ENCODE measurements around the gene CLDN10. TPM values are rescaled to one million over a fixed set of nuclear protein-coding genes. Genes with fewer than 3 reads are reported as not detected.
"Not testable (repeated sequence)": the region's sequence is repeated elsewhere in the genome, so short reads cannot be mapped to it uniquely, and the experiment has no call there.

The CLDN10 gene
- total RNA-seq, 4 donors from 2014 or later: 0.81 to 16.8 TPM; not detected in 2

DNA sequence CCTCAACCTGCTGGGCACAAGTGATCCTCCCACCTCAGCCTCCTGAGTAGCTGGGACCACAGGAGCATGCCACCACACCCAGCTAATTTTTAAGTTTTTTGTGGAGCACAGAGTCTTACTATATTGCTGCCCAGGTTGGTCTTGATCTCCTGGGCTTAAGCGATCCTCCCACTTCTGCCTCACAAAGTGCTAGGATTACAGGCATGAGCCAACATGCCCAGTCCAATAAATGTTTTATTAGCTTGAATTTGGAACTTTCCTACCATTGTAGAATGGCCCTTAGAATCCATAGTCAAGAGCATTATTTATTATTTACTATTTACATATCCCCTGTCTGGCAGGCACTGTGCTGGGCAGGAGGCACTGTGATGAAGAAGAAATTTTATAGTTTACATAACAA lies 39.6 kb upstream of the CLDN10 start:
- no peak for ATAC-seq
- WGBS, 2 donors (ENCODE audit: low coverage in 1 of 2): 92% methylated on average over 1 of the region's 1 CpG; no CpG with 5 or more reads in 1 of the 2 donors
- H3K9me3 ChIP-seq: no peaks in the 10 kb centered on the region
- no peaks in the 10 kb centered on the region for H3K4me1 ChIP-seq
- no peaks in the 10 kb centered on the region for H3K36me3 ChIP-seq
- H3K27me3 ChIP-seq: peaks cover 14% of the 10 kb centered on the region
- no peak overlapping the region for H3K27ac ChIP-seq
- H3K4me3 ChIP-seq: no peak overlapping the region
- TF ChIP-seq EP300 (IDR thresholded peaks at IDR 0.05): no peak
- TF ChIP-seq POLR2A (IDR thresholded peaks at IDR 0.05): no peak
- TF ChIP-seq POLR2AphosphoS5 (IDR thresholded peaks at IDR 0.05): no peak
- TF ChIP-seq, protein P1, sequence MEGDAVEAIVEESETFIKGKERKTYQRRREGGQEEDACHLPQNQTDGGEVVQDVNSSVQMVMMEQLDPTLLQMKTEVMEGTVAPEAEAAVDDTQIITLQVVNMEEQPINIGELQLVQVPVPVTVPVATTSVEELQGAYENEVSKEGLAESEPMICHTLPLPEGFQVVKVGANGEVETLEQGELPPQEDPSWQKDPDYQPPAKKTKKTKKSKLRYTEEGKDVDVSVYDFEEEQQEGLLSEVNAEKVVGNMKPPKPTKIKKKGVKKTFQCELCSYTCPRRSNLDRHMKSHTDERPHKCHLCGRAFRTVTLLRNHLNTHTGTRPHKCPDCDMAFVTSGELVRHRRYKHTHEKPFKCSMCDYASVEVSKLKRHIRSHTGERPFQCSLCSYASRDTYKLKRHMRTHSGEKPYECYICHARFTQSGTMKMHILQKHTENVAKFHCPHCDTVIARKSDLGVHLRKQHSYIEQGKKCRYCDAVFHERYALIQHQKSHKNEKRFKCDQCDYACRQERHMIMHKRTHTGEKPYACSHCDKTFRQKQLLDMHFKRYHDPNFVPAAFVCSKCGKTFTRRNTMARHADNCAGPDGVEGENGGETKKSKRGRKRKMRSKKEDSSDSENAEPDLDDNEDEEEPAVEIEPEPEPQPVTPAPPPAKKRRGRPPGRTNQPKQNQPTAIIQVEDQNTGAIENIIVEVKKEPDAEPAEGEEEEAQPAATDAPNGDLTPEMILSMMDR (IDR thresholded peaks at IDR 0.05): no peak

DNA sequence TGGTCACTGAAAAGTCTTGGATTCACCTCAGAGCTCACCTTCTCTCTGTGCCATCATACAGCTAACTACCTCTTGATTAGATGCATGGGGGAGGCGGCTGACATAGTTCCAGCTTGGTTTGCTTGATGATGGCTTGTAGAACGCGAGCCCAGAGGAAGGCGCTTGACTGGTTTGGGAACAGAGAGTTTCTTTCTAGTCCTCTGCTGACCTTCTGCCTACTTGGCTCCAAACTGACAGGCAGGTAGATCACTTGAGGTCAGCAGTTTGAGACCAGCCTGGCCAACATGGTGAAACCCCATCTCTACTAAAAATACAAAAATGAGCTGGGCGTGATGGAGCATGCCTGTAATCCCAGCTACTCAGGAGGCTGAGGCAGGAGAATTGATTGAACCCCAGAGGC lies 36.9 kb upstream of the CLDN10 start:
- not testable (repeated sequence) for H3K4me1 ChIP-seq, ATAC-seq, H3K4me3 ChIP-seq, H3K36me3 ChIP-seq, H3K9me3 ChIP-seq, H3K27ac ChIP-seq
- WGBS, 2 donors (ENCODE audit: low coverage in 1 of 2): no CpG with 5 or more reads among the region's 5 CpGs
- H3K27me3 ChIP-seq: peaks cover 19% of the 10 kb centered on the region

DNA sequence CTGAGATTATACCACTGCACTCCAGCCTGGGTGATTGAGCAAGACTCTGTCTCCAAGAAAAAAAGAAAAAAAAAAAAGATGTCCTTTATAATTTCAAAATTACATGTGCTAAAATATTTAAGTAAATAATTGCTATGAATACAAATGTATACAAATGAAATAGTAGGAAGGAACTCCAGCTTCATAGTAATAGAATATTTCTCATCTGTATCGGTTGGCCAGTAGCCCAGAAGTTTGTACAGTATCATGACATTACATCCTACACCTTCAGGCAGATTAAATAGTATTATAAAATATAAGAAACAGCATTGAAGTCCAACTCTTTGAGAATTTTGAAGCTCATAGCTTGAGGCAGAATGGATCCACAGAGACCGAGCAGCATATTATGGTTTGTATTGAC lies 36.5 kb upstream of the CLDN10 start:
- no peak for ATAC-seq
- Histone ChIP-seq H3K4me3 (no peak overlapping the region), H3K4me1 (no peaks in the 10 kb centered on the region), H3K36me3 (no peaks in the 10 kb centered on the region), H3K27ac (no peak overlapping the region), H3K27me3 (peaks cover 19% of the 10 kb centered on the region), H3K9me3 (no peaks in the 10 kb centered on the region)
- WGBS, 2 donors (ENCODE audit: low coverage in 1 of 2): 44 to 56% methylated on average over 2 of the region's 2 CpGs
- TF ChIP-seq POLR2A (IDR thresholded peaks at IDR 0.05) (no peak), POLR2AphosphoS5 (IDR thresholded peaks at IDR 0.05) (no peak), EP300 (IDR thresholded peaks at IDR 0.05) (no peak)
- TF ChIP-seq, protein P1 (IDR thresholded peaks at IDR 0.05): no peak

DNA sequence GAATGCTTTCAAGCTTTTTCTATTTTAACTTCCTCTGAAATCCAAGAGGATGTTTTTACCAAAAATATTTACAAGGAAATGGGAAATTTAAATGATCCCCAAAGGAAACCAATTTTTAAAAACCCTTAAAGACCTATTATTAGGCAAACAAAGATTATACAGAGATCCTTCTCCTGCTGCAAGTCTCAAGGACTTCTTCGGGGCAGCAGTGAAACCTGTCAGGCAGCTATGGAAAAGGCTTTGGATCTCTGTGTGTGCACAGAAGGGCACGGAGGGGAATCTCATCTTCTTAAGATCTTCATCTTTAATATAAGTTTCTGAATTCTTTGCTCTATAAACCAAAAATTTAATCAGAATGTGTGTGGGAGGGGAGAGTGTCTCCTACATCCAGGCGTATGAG lies 36.0 kb upstream of the CLDN10 start:
- WGBS, 2 donors (ENCODE audit: low coverage in 1 of 2): 0 to 33% methylated on average over 3 of the region's 3 CpGs
- H3K4me3 ChIP-seq: no peak overlapping the region
- H3K4me1 ChIP-seq: no peaks in the 10 kb centered on the region
- H3K36me3 ChIP-seq: no peaks in the 10 kb centered on the region
- no peaks in the 10 kb centered on the region for H3K9me3 ChIP-seq
- H3K27ac ChIP-seq: no peak overlapping the region
- no peak for ATAC-seq
- H3K27me3 ChIP-seq: peaks cover 19% of the 10 kb centered on the region
- TF ChIP-seq POLR2A (IDR thresholded peaks at IDR 0.05) (no peak), POLR2AphosphoS5 (IDR thresholded peaks at IDR 0.05) (no peak), EP300 (IDR thresholded peaks at IDR 0.05) (no peak)
- TF ChIP-seq, protein P1 (IDR thresholded peaks at IDR 0.05): no peak

DNA sequence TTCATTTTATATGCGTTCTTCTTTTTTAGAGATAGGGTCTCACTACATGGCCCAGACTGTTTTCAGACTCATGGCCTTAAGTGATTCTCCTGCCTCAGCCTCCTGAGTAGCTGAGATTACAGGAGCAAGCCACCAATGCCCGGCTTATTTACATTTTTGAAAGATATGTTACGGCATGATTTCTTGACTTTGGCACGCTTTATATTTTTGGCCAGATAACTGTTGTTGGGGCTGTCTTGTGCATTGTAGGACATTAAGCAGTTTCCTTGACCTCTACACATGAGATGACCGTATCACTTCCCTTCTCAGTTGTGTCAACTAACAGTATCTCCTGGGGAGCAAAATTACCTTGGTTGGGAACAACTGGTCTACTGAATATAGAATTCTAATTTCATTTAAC lies 28.9 kb upstream of the CLDN10 start:
- H3K27me3 ChIP-seq: no peaks in the 10 kb centered on the region
- WGBS, 2 donors (ENCODE audit: low coverage in 1 of 2): 71 to 75% methylated on average over 2 to 5 of the region's 5 CpGs
- no peak overlapping the region for H3K4me3 ChIP-seq
- H3K27ac ChIP-seq: no peak overlapping the region
- no peak for ATAC-seq
- H3K9me3 ChIP-seq: peaks cover 0 to 5% (median 0%) of the 10 kb centered on the region in 3 donors
- no peak for TF ChIP-seq POLR2A (IDR thresholded peaks at IDR 0.05)
- TF ChIP-seq EP300 (IDR thresholded peaks at IDR 0.05): no peak
- TF ChIP-seq, protein P1 (IDR thresholded peaks at IDR 0.05): no peak
- TF ChIP-seq POLR2AphosphoS5 (IDR thresholded peaks at IDR 0.05): no peak
- no peaks in the 10 kb centered on the region for H3K36me3 ChIP-seq
- no peaks in the 10 kb centered on the region for H3K4me1 ChIP-seq

All from gastroesophageal sphincter (tissue), 4 donors.